HCT116 (cell line): Measurements from ENCODE around the gene PCDHB5. TPM values are rescaled to one million over a fixed set of nuclear protein-coding genes. Genes with fewer than 3 reads are reported as not detected.
A peak's percentile ranks its signal among the peaks of the same experiment; 100 is the strongest.
"Not testable (repeated sequence)": the region's sequence is repeated elsewhere in the genome, so short reads cannot be mapped to it uniquely, and the experiment has no call there.

ENCODE experiments used
- ATAC-seq: fragments of 200-7000 bp; cut with Tn5 transposase; 2 replicates; pipeline ENCODE4 v1.9.1; 2020; ENCODE audit warnings: mild to moderate bottlenecking, moderate library complexity
- BruUV-seq: library from RNA; stranded (reverse); fragments of 400-500 nt; replicated peaks from 2 replicates; lab custom pipeline; 2021; lab: Mats Ljungman, UMichigan
- CTCF ChIA-PET: fragments of 300-600 bp; sonication (Branson Sonifier 250); formaldehyde crosslinking; loops from one replicate; lab custom pipeline; 2021; ENCODE audit warnings: antibody characterized with exemption; lab: Charles Lee
- POLR2A ChIA-PET: fragments of 300-600, 350-600 bp; sonication (Branson Sonifier 250); formaldehyde crosslinking; loops from one replicate; lab custom pipeline; 2021; ENCODE audit warnings: antibody characterized with exemption; lab: Charles Lee
- RAD21 ChIA-PET, 2 experiments: fragments of 300-600 bp; sonication (Branson Sonifier 250); formaldehyde crosslinking; loops; one replicate each; lab custom pipeline; 2023; ENCODE audit warnings: low total read pairs in 2 of 2; ENCODE audit not compliant: uncharacterized antibody in 2 of 2, unreplicated experiment in 2 of 2, low non-redundant PET in 1 of 2; lab: Charles Lee
- DNase-seq: peaks from one replicate; pipeline ENCODE4 v3.0.0-alpha.2; 2010; ENCODE audit warnings: low read depth, low spot score
- H2AFZ ChIP-seq: fragments of 200-600 bp; shearing (Covaris generic), sonication (generic); 2 replicates; pipeline ENCODE4 v1.6.1; 2017; ENCODE audit warnings: low read depth, mixed run types, mixed read lengths, antibody characterized with exemption, low read length; ENCODE audit not compliant: poor library complexity, severe bottlenecking
- H3K27ac ChIP-seq: 2 replicates; pipeline ENCODE4 v1.5.1; 2012; ENCODE audit warnings: low read depth, low read length
- H3K27me3 ChIP-seq: fragments of 200-600 bp; sonication (generic); 2 replicates; pipeline ENCODE4 v1.6.1; 2016; ENCODE audit warnings: mixed run types, low read length, mixed read lengths; ENCODE audit not compliant: insufficient read depth
- H3K36me3 ChIP-seq, 2 experiments: fragments of 200-500 bp in 1 of 2; fragments of 200-600 bp in 1 of 2; sonication (Bioruptor generic) in 1 of 2; sonication (generic) in 1 of 2; 2 replicates each; pipeline versions ENCODE4 v1.5.1 to v1.6.1; 2014 to 2016; ENCODE audit warnings: low read length in 2 of 2, inconsistent platforms in 1 of 2, mixed read lengths in 1 of 2, mixed run types in 1 of 2; ENCODE audit not compliant: insufficient read depth in 2 of 2, control insufficient read depth in 1 of 2
- H3K4me1 ChIP-seq, 2 experiments: fragments of 200-600 bp in 1 of 2; sonication (generic) in 1 of 2; 2 replicates each; pipeline versions ENCODE4 v1.5.1 to v1.6.1; 2012 to 2017; ENCODE audit warnings: low read length in 2 of 2, inconsistent platforms in 1 of 2, mild to moderate bottlenecking in 1 of 2, mixed read lengths in 1 of 2, mixed run types in 1 of 2, moderate library complexity in 1 of 2; ENCODE audit not compliant: insufficient read depth in 2 of 2, control insufficient read depth in 1 of 2
- H3K4me2 ChIP-seq: fragments of 200-600 bp; sonication (generic); 2 replicates; pipeline ENCODE4 v1.6.1; 2017; ENCODE audit warnings: mixed run types, low read length, mixed read lengths
- H3K4me3 ChIP-seq, 2 experiments: fragments of 200-600 bp in 1 of 2; sonication (generic) in 1 of 2; replicated peaks in 1 of 2; 2 replicates each; pipeline ENCODE4 v1.5.1; 2011 to 2016; ENCODE audit warnings: low read length in 2 of 2, control low read depth in 1 of 2, low read depth in 1 of 2, mild to moderate bottlenecking in 1 of 2, mixed read lengths in 1 of 2, mixed run types in 1 of 2
- H3K79me2 ChIP-seq: fragments of 200-600 bp; sonication (generic); 2 replicates; pipeline ENCODE4 v1.6.1; 2017; ENCODE audit warnings: mild to moderate bottlenecking, mixed run types, low read length, moderate library complexity, mixed read lengths; ENCODE audit not compliant: insufficient read depth
- H3K9ac ChIP-seq: fragments of 200-600 bp; sonication (generic); 2 replicates; pipeline ENCODE4 v1.6.1; 2016; ENCODE audit warnings: low read length, mixed read lengths
- H3K9me2 ChIP-seq: fragments of 200-600 bp; sonication (generic), shearing (Covaris generic); 2 replicates; pipeline ENCODE4 v1.6.1; 2017; ENCODE audit warnings: mixed run types, mild to moderate bottlenecking, moderate library complexity; ENCODE audit not compliant: insufficient read depth
- H3K9me3 ChIP-seq, 2 experiments: fragments of 200-500 bp in 1 of 2; fragments of 200-600 bp in 1 of 2; sonication (Bioruptor generic) in 1 of 2; sonication (generic) in 1 of 2; 2 replicates each; pipeline ENCODE4 v1.6.1; 2014 to 2017; ENCODE audit warnings: low read length in 2 of 2, mixed read lengths in 2 of 2, inconsistent platforms in 1 of 2, low read depth in 1 of 2, mild to moderate bottlenecking in 1 of 2, mixed run types in 1 of 2, moderate library complexity in 1 of 2; ENCODE audit not compliant: control insufficient read depth in 1 of 2, insufficient read depth in 1 of 2
- H4K20me1 ChIP-seq: fragments of 200-600 bp; sonication (generic), shearing (Covaris generic); 2 replicates; pipeline ENCODE4 v1.6.1; 2017; ENCODE audit warnings: mixed run types, mild to moderate bottlenecking, moderate library complexity; ENCODE audit not compliant: insufficient read depth
- CBX3 ChIP-seq: IDR thresholded peaks from 2 replicates; pipeline ENCODE4 v1.6.1; 2012; ENCODE audit warnings: low read depth
- RAD21 ChIP-seq: IDR thresholded peaks from 2 replicates; pipeline ENCODE4 v1.6.1; 2012; ENCODE audit warnings: low read depth, mild to moderate bottlenecking
- ZNF274 ChIP-seq: fragments of 200-500 bp; sonication (Bioruptor generic); IDR thresholded peaks from 2 replicates; pipeline ENCODE4 v1.6.1; 2014; ENCODE audit warnings: mild to moderate bottlenecking, low read depth, low read length, inconsistent platforms
- intact Hi-C: fragments of 100-400 bp; cut with micrococcal nuclease; formaldehyde crosslinking; loops from 2 replicates; pipeline ENCODE4 v1.10.0; 2022
- total RNA-seq: library from RNA; stranded (reverse); gene quantifications from one replicate; pipeline ENCODE4 v1.2.1, GENCODE V29; 2021; ENCODE audit not compliant: unreplicated experiment

The PCDHB5 gene
- total RNA-seq, 1 experiment from 2014 or later, result not detected

DNA sequence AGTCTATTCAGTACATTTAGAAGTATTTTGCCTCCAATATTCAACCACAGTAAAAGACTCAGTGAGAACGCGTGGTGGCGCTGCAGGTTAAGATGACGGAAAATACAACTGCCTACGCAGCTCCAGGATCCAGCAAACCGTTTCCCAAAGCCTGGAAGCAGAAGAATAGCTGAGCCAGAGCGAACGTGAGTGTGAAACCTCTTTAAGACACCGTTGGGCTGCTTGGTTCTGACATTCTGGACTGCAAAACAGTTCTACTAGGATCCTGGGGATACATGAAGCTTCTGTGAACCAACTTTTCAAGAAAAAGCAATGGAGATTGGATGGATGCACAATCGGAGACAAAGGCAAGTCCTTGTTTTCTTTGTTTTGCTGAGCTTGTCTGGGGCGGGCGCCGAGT lies 47.2 kb downstream of the PCDHB5 start, which contains the start of gene PCDHB16:
Gene PCDHB16, plus strand, starts transcription at position 140 of the 400 bp plus-strand sequence. Its CDS starts 173 bp downstream, at position 313.
- Histone ChIP-seq H3K9me2 (no peaks in the 10 kb centered on the region), H3K36me3 (no peaks in the 10 kb centered on the region), H3K27me3 (no peaks in the 10 kb centered on the region), H3K27ac (no peak within 1 kb of the TSS), H4K20me1 (no peaks in the 10 kb centered on the region), H3K4me2 (no peak within 1 kb of the TSS), H3K79me2 (no peaks in the 10 kb centered on the region), H3K4me3 (no peak within 1 kb of the TSS), H3K9ac (no peak within 1 kb of the TSS), H3K4me1 (no peaks in the 10 kb centered on the region), H3K9me3 (peaks cover 0 to 6% of the 10 kb centered on the region in 2 experiments; a peak in 2 of 4 replicates), H2AFZ (no peak within 1 kb of the TSS)
- CTCF ChIA-PET, result no interaction called here
- DNase-seq, result no peak
- POLR2A ChIA-PET, result no interaction called here
- no peak for ATAC-seq
- no TSS peak for BruUV-seq
- TF ChIP-seq RAD21 (peak; percentile 7; the same call in 1 of the 2 replicates), ZNF274 (no peak), CBX3 (no peak)
- RAD21 ChIA-PET, result no interaction called here
- intact Hi-C loops, result no loop called here

GRCh38 chr5:141184117-141184855 lies 49.3 kb downstream of the PCDHB5 start:
- DNase-seq, H3K79me2 ChIP-seq, H3K4me3 ChIP-seq, POLR2A ChIA-PET, ATAC-seq, H3K36me3 ChIP-seq, RAD21 ChIA-PET, H3K27ac ChIP-seq, CTCF ChIA-PET, H2AFZ ChIP-seq, H3K9me2 ChIP-seq, H3K9me3 ChIP-seq, H3K4me1 ChIP-seq, H3K4me2 ChIP-seq, H4K20me1 ChIP-seq, intact Hi-C loops, H3K27me3 ChIP-seq, BruUV-seq, H3K9ac ChIP-seq: not testable (repeated sequence)
